ENCODE measurements around the gene OTOF. TPM values are rescaled to one million over a fixed set of nuclear protein-coding genes. Genes with fewer than 3 reads are reported as not detected.

Gene OTOF
- total RNA-seq, 1 experiment from 2014 or later: not detected

DNA sequence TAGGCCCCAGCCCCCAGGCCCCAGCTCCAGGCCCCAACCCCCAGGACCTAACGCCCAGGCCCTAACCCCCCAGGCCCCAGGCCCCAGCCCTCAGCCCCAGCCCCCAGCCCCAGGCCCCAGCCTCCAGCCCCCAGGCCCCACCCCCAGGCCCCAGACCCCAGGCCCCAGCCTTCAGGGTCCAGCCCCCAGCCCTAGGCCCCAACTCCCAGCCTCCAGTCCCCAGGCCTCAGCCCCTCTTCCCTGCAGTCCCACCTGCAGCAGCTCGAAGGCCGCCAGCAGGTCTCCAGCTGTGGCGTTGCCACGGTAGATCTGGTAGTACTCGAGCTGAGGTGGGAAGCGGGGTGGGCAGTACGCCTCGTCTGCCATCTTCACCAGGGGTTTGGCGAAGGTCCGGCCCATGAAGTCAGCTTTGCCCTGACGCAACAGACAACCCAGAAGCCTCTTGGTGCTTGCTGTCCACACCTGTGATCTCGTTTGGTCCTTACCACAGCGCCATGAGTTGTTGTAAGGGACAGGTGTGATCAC is 3.6 kb downstream of the OTOF start:
- DNase-seq: no peak
- H3K27me3 ChIP-seq (ENCODE audit: insufficient read depth, low read depth): no peaks in the 10 kb centered on the region
- no peaks in the 10 kb centered on the region for H3K36me3 ChIP-seq (ENCODE audit: low read depth)
- peaks cover 12% of the 10 kb centered on the region for H3F3A ChIP-seq (ENCODE audit: insufficient read depth, low read depth)
- H2AFZ ChIP-seq: no peak overlapping the region
- no peaks in the 10 kb centered on the region for H3K79me2 ChIP-seq (ENCODE audit: low read depth)
- H3K9me2 ChIP-seq (ENCODE audit: insufficient read depth): no peaks in the 10 kb centered on the region
- no peak overlapping the region for H3K4me2 ChIP-seq
- H3K4me1 ChIP-seq (replicated peaks; ENCODE audit: insufficient read depth): no peaks in the 10 kb centered on the region
- H3K9me3 ChIP-seq (ENCODE audit: insufficient read depth, low read depth): peaks cover 9% of the 10 kb centered on the region; the same call in 1 of the 2 replicates
- intact Hi-C loops (cut with micrococcal nuclease; ENCODE audit: unreplicated experiment): no loop called here
- CTCF ChIA-PET: no interaction called here
- no peak overlapping the region for H3K27ac ChIP-seq
- POLR2A ChIA-PET (ENCODE audit: unreplicated experiment): no interaction called here
- BruUV-seq (replicated peaks): no TSS peak
- no peak for TF ChIP-seq EZH2 (IDR thresholded peaks at IDR 0.05; ENCODE audit: low read depth)
- TF ChIP-seq, protein P1, sequence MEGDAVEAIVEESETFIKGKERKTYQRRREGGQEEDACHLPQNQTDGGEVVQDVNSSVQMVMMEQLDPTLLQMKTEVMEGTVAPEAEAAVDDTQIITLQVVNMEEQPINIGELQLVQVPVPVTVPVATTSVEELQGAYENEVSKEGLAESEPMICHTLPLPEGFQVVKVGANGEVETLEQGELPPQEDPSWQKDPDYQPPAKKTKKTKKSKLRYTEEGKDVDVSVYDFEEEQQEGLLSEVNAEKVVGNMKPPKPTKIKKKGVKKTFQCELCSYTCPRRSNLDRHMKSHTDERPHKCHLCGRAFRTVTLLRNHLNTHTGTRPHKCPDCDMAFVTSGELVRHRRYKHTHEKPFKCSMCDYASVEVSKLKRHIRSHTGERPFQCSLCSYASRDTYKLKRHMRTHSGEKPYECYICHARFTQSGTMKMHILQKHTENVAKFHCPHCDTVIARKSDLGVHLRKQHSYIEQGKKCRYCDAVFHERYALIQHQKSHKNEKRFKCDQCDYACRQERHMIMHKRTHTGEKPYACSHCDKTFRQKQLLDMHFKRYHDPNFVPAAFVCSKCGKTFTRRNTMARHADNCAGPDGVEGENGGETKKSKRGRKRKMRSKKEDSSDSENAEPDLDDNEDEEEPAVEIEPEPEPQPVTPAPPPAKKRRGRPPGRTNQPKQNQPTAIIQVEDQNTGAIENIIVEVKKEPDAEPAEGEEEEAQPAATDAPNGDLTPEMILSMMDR (conservative IDR thresholded peaks at IDR 0.05): no peak
- no peak overlapping the region for H3K4me3 ChIP-seq
- no peaks in the 10 kb centered on the region for H4K20me1 ChIP-seq (ENCODE audit: insufficient read depth)

DNA sequence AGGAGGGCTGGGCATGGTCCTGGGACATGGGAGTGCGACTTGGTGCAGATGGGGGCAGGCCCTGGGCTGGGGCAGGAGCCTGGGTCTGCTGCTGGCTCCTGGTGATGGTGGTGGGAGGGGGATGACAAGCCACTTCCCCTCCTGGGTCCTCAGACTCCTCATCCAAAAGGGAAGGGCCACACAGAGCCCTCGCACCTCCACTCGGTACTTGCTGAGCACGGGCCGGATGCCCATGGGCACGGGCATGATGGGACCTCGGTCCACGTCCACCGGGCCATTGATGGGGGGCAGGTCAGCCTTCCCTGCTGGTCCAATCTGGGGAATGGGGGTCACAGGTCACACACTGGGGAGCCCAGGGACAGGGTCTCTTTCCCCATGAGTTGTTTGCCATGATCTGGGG is 4.1 kb downstream of the OTOF start:
- Histone ChIP-seq H3K4me1 (replicated peaks; ENCODE audit: insufficient read depth) (no peaks in the 10 kb centered on the region), H3K4me2 (no peak overlapping the region), H3K36me3 (ENCODE audit: low read depth) (no peaks in the 10 kb centered on the region), H2AFZ (no peak overlapping the region), H3K9me3 (ENCODE audit: insufficient read depth, low read depth) (peaks cover 13% of the 10 kb centered on the region; the same call in 1 of the 2 replicates), H3K27me3 (ENCODE audit: insufficient read depth, low read depth) (no peaks in the 10 kb centered on the region), H3F3A (ENCODE audit: insufficient read depth, low read depth) (peaks cover 12% of the 10 kb centered on the region), H3K27ac (no peak overlapping the region), H3K4me3 (no peak overlapping the region), H4K20me1 (ENCODE audit: insufficient read depth) (no peaks in the 10 kb centered on the region), H3K9me2 (ENCODE audit: insufficient read depth) (no peaks in the 10 kb centered on the region), H3K79me2 (ENCODE audit: low read depth) (no peaks in the 10 kb centered on the region)
- intact Hi-C loops (cut with micrococcal nuclease; ENCODE audit: unreplicated experiment): no loop called here
- no TSS peak for BruUV-seq (replicated peaks)
- no peak for DNase-seq
- ChIA-PET POLR2A (ENCODE audit: unreplicated experiment) (no interaction called here), CTCF (no interaction called here)
- TF ChIP-seq, protein P1 (conservative IDR thresholded peaks at IDR 0.05): no peak
- TF ChIP-seq EZH2 (IDR thresholded peaks at IDR 0.05; ENCODE audit: low read depth): no peak

DNA sequence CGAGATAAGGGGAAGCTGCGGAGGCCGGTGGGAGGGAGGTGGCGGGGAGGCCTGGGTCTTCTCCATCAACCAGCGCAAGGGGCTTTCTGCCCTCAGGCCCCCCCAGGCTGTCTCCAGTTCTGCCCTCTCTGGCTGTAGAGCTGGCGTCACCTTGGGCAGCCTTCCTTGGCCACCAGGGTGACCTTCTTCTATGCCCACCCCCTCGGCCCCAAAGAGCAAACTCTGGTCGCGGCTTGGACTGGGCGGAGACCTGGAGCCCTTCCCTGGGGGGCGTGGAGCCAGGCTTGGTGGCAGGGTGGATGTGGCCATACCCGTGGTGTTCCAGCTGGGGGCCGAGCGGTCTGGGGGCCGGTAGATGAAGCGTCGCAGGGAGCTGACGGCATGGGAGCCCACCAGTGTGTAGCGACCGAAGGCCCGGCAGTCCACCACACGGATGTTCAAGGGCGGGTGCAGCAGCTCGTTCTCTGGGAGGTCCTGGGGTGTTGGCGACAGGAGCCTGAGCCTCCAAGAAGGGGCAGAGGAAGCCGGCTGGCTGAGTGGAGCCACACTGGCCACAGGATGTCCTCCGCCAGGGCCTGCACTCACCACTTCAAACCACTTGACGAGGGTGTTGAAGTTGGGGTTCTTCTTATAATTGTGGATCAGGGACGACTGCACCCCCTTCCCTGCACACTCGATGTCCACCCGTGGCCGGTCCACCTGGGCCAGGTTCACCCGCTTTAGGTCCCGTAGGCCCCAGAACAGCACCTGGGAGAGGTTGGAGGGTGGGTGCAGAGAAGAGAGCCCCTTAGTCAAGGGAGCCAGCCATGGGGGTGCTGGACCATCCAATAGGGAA is 4.9 kb downstream of the OTOF start:
- no peaks in the 10 kb centered on the region for H3K36me3 ChIP-seq (ENCODE audit: low read depth)
- no peaks in the 10 kb centered on the region for H4K20me1 ChIP-seq (ENCODE audit: insufficient read depth)
- no peak overlapping the region for H3K27ac ChIP-seq
- intact Hi-C loops (cut with micrococcal nuclease; ENCODE audit: unreplicated experiment): no loop called here
- peaks cover 12% of the 10 kb centered on the region for H3F3A ChIP-seq (ENCODE audit: insufficient read depth, low read depth)
- no peak for DNase-seq
- CTCF ChIA-PET: no interaction called here
- H2AFZ ChIP-seq: no peak overlapping the region
- H3K4me3 ChIP-seq: no peak overlapping the region
- peaks cover 18% of the 10 kb centered on the region for H3K9me3 ChIP-seq (ENCODE audit: insufficient read depth, low read depth)
- H3K27me3 ChIP-seq (ENCODE audit: insufficient read depth, low read depth): no peaks in the 10 kb centered on the region
- no peaks in the 10 kb centered on the region for H3K4me1 ChIP-seq (replicated peaks; ENCODE audit: insufficient read depth)
- no peak for TF ChIP-seq EZH2 (IDR thresholded peaks at IDR 0.05; ENCODE audit: low read depth)
- TF ChIP-seq, protein P1 (conservative IDR thresholded peaks at IDR 0.05): no peak
- no peaks in the 10 kb centered on the region for H3K79me2 ChIP-seq (ENCODE audit: low read depth)
- no TSS peak for BruUV-seq (replicated peaks)
- H3K9me2 ChIP-seq (ENCODE audit: insufficient read depth): no peaks in the 10 kb centered on the region
- no peak overlapping the region for H3K4me2 ChIP-seq
- POLR2A ChIA-PET (ENCODE audit: unreplicated experiment): interaction anchor here (0.6 kb wide), 1 partner anchor 77 kb away, joined by 8 read pairs; no protein-coding TSS in a partner anchor

Measured in PC-9 (cell line).